Embryonic facial prominence (tissue), 1 donor: ENCODE data around the gene LRRC37A3.
"Not testable (repeated sequence)": the region's sequence is repeated elsewhere in the genome, so short reads cannot be mapped to it uniquely, and the experiment has no call there.

Experiments
- DNase-seq: peaks from one replicate; pipeline ENCODE4 v3.0.0-alpha.2; 2016; ENCODE audit errors: extremely low spot score

LRRC37A3 gene

DNA sequence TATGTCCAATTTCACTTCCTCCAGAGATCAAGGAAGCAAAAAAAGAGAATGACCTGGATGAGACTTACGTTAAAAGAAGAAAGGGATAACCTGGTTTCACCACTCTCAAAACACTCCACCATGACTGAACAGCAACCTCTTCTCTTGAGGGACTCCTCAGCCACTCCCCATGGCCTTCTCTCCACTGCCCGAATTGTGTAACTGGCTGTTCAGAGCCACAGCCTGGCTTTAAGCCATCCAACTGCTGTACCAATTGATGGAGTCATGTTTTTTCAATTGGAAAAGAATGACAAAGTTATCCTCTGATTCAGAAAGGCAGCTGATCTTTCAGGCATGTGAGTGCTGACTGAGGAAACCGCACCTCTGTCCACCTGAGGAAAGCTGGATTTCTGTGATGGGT lies 85.2 kb downstream of the LRRC37A3 start:
- not testable (repeated sequence) for DNase-seq

DNA sequence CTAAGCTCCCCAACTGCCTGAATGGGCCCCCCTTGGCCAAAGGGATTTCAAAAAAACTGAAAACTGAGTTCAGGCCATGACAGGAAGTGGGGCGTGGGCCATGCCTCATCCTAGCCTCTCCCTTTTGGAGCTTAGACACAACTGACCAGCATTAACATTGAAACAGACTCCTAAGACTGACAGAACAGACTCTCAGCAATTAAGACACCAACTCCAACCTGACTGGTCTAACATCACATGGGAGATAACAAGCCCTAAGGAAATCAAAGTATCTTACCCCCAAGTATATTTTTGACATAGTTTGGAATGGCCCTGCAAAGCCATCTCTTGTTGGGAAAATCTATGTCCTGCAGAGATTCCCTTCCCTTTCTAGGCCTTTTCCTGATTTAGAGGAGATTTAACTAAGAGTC lies 88.6 kb downstream of the LRRC37A3 start:
- not testable (repeated sequence) for DNase-seq

DNA sequence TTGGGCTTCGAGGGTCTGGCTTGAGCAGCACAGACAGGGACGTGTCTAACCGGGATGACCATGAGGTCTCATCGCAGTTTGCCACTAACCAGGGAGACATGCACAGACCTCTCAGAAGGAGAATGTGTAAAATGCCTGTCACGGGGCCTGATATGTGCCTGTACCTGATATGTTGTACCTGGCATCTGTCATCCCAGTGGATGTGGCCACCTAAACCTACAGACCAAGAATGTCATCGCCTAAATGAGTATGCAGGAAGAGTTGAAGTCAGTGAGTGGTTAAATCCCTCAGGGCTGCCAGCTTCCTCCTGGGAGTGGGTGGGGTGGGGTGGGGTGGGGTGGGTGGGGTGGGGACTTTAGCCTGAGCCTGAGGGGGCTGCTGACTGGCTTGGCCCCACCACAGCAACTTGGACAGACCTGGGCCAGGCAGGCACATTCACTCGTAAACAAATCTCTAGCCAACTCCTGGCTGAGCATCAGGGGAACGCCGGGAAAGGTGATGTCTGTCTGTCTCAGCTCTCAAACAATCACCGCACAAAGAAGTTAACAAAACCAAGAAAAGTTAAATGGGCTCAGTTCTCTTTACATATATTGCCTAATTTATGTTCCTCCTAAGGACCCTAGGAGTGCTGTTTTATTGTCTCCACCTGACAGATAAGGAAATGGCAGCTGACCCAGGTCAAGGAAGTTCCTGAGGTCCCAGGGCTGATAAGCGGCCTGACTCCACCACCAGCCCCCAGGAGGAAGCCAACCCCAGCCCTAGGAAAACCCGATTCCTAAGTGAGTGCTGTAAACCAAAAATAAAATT lies 89.3 kb downstream of the LRRC37A3 start:
- DNase-seq: not testable (repeated sequence)

- not testable (repeated sequence) for DNase-seq
Measured at GRCh38 chr17:64829068-64829467, 90.2 kb downstream of the LRRC37A3 start.

DNA sequence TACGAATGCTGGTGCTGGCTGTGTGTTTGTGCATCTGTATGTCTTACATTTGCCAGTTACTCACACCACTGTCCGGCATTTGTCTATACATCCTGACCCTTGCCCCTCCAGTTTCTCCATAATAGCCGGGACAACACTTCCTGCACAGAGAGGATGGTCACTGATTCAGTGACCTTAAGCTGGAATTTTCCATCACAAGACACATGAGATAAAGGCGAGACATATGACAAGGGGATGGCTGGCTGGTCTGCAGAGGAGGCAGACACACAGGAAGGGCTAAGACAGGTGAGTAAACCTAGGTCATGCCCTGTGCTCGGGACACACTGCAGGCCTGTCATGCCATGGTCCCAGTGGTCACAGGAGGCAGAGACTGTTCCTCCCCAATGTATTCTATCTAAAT lies 100.4 kb downstream of the LRRC37A3 start:
- DNase-seq: not testable (repeated sequence)

GRCh38 chr17:64815833-64816198 lies 103.5 kb downstream of the LRRC37A3 start:
- DNase-seq: not testable (repeated sequence)

- not testable (repeated sequence) for DNase-seq
Measured at GRCh38 chr17:64814993-64815832, 104.1 kb downstream of the LRRC37A3 start.

DNA sequence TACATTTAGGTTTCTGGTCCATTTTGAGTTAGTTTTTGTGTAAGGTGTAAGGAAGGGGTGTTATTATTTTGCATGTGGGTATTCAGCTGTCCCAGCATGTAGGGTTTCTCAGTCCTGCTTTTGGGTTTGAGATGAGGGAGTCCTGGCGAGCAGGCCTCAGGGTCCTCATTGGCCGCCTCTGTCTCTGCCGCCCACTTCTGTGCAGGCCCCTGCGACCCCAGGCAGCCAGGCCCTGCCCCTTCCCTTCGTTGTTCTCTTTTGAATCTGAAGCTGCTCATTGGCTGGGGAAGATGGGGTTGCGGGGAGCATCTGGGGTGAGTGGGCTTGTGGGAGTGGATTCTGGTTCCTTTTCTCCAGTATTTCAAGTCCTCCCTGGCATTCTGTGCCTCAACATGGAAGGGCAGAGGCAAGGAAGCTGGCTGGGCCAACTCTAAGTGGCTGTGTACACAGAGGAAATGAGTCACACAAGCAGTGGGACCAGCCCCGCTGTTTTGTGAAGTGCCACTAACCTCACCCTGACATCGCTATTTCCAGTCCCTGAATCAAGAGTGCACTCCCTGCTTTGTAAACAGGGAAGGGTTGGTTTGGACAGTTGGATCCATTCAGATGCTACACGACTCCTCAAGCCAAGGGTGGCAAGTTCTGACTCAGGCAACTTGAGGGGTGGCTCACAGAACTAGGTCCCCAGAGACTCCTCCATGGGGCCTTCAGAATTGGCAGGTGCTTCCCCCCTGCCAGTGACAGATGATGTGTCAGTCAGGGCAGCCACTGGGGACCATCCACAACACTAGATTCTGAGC lies 110.9 kb downstream of the LRRC37A3 start:
- DNase-seq: not testable (repeated sequence)
